GM23338 (cell line): ENCODE results near the gene HDAC11. TPM values are rescaled to one million over a fixed set of nuclear protein-coding genes. Genes with fewer than 3 reads are reported as not detected.
A peak's percentile ranks its signal among the peaks of the same experiment; 100 is the strongest.

Source experiments
- ATAC-seq: fragments of 200-7000 bp; cut with Tn5 transposase; 3 replicates; pipeline ENCODE4 v1.9.1; 2020
- DNase-seq: peaks from one replicate; pipeline ENCODE4 v3.0.0-alpha.2; 2015; ENCODE audit warnings: low spot score
- H2AFZ ChIP-seq: fragments of 200-600 bp; sonication (generic); 2 replicates; pipeline ENCODE4 v1.8.0; 2016; ENCODE audit warnings: antibody characterized with exemption, mild to moderate bottlenecking, moderate library complexity
- H3F3A ChIP-seq: fragments of 200-600 bp; sonication (generic); replicated peaks from 2 replicates; pipeline ENCODE4 v1.8.0; 2017; ENCODE audit warnings: antibody characterized with exemption, mixed run types, low read depth
- H3K27ac ChIP-seq: fragments of 200-600 bp; sonication (generic); 2 replicates; pipeline ENCODE4 v1.6.1; 2016; ENCODE audit warnings: low read depth
- H3K27me3 ChIP-seq: fragments of 200-600 bp; sonication (generic); 2 replicates; pipeline ENCODE4 v1.8.0; 2016; ENCODE audit warnings: mild to moderate bottlenecking, mixed run types, moderate library complexity; ENCODE audit not compliant: insufficient read depth
- H3K36me3 ChIP-seq: fragments of 200-600 bp; sonication (generic); 2 replicates; pipeline ENCODE4 v1.8.0; 2016; ENCODE audit warnings: mild to moderate bottlenecking; ENCODE audit not compliant: insufficient read depth
- H3K4me1 ChIP-seq: fragments of 200-600 bp; sonication (generic); 2 replicates; pipeline ENCODE4 v1.8.0; 2016; ENCODE audit warnings: mild to moderate bottlenecking, moderate library complexity; ENCODE audit not compliant: insufficient read depth
- H3K4me2 ChIP-seq: fragments of 200-600 bp; sonication (generic); 2 replicates; pipeline ENCODE4 v1.7.1; 2017; ENCODE audit warnings: mixed run types
- H3K4me3 ChIP-seq: fragments of 200-600 bp; sonication (generic); 2 replicates; pipeline ENCODE4 v1.6.1; 2016; ENCODE audit warnings: mixed run types
- H3K79me2 ChIP-seq: fragments of 200-600 bp; sonication (generic); replicated peaks from 2 replicates; pipeline ENCODE4 v1.8.0; 2017; ENCODE audit warnings: mild to moderate bottlenecking; ENCODE audit not compliant: insufficient read depth
- H3K9me2 ChIP-seq: fragments of 200-600 bp; sonication (generic); 2 replicates; pipeline ENCODE4 v1.8.0; 2017; ENCODE audit not compliant: insufficient read depth
- H4K20me1 ChIP-seq: fragments of 200-600 bp; sonication (generic); replicated peaks from 2 replicates; pipeline ENCODE4 v1.8.0; 2017; ENCODE audit warnings: mild to moderate bottlenecking; ENCODE audit not compliant: insufficient read depth
- H3K27ac Mint-ChIP-seq: 2 replicates; pipeline ENCODE4 v1.8.0; 2020; ENCODE audit warnings: inconsistent platforms, mild to moderate bottlenecking, moderate library complexity, mixed read lengths
- H3K27me3 Mint-ChIP-seq: 3 replicates; pipeline ENCODE4 v1.8.0; 2022; ENCODE audit warnings: low read depth, mild to moderate bottlenecking, moderate library complexity, mixed read lengths, inconsistent platforms; ENCODE audit not compliant: insufficient read depth, poor library complexity
- H3K36me3 Mint-ChIP-seq: 3 replicates; pipeline ENCODE4 v1.8.0; 2021; ENCODE audit warnings: low read depth, mild to moderate bottlenecking, inconsistent platforms, moderate library complexity, mixed read lengths
- H3K4me1 Mint-ChIP-seq: 3 replicates; pipeline ENCODE4 v1.8.0; 2020; ENCODE audit warnings: mild to moderate bottlenecking, inconsistent platforms, mixed read lengths
- H3K4me3 Mint-ChIP-seq: 3 replicates; pipeline ENCODE4 v1.8.0; 2021; ENCODE audit warnings: moderate library complexity, mild to moderate bottlenecking, inconsistent platforms, mixed read lengths
- H3K9me3 Mint-ChIP-seq: 3 replicates; pipeline ENCODE4 v1.8.0; 2020; ENCODE audit warnings: moderate library complexity, mild to moderate bottlenecking, inconsistent platforms, mixed read lengths
- CREB1 ChIP-seq: fragments of 250-450 bp; sonication (Bioruptor Pico); IDR thresholded peaks from 2 replicates; pipeline ENCODE4 v1.5.0; 2020; ENCODE audit warnings: low read depth, mild to moderate bottlenecking, moderate library complexity
- EZH2 ChIP-seq: fragments of 200-600 bp; sonication (generic); IDR thresholded peaks from one replicate; pipeline ENCODE4 v1.8.0; 2017; ENCODE audit warnings: antibody characterized with exemption, mild to moderate bottlenecking, low read depth; ENCODE audit not compliant: unreplicated experiment
- EZH2phosphoT487 ChIP-seq: fragments of 200-600 bp; sonication (generic); IDR thresholded peaks from one replicate; pipeline ENCODE4 v1.8.1; 2018; ENCODE audit warnings: antibody characterized with exemption; ENCODE audit not compliant: unreplicated experiment
- JUNB ChIP-seq: IDR thresholded peaks from one replicate; pipeline ENCODE4 v1.6.1; 2016; ENCODE audit warnings: antibody characterized with exemption; ENCODE audit not compliant: unreplicated experiment
- NANOG ChIP-seq: IDR thresholded peaks from 2 replicates; pipeline ENCODE4 v1.6.1; 2016; ENCODE audit warnings: antibody characterized with exemption, borderline replicate concordance
- POLR2AphosphoS5 ChIP-seq: IDR thresholded peaks from 2 replicates; pipeline ENCODE4 v1.6.1; 2016; ENCODE audit warnings: antibody characterized with exemption, low read depth
- STAT1 ChIP-seq: IDR thresholded peaks from one replicate; pipeline ENCODE4 v1.6.1; 2016; ENCODE audit warnings: antibody characterized with exemption; ENCODE audit not compliant: unreplicated experiment
- ZNF114 ChIP-seq: fragments of 250-450 bp; sonication (Bioruptor Pico); IDR thresholded peaks from 2 replicates; pipeline ENCODE4 v1.5.0; 2020; ENCODE audit warnings: mild to moderate bottlenecking, moderate library complexity
- polyA plus RNA-seq: library from polyadenylated mRNA; unstranded; fragments of >200 nt; fragmentation: Nextera tagmentation; extraction: Ambion mirVana; gene quantifications from 2 replicates; pipeline ENCODE4 v1.2.1, GENCODE V29; 2016
- total RNA-seq: library from RNA; depleted of rRNA; stranded (reverse); fragments of >200 nt; shearing (Covaris generic); gene quantifications from 2 replicates; pipeline ENCODE4 v1.2.3, GENCODE V29; 2014
- TF ChIP-seq, protein P1 (sequence below), 2 experiments: fragments of 200-600 bp in 1 of 2; sonication (generic) in 1 of 2; conservative IDR thresholded peaks; 2 replicates each; pipeline versions ENCODE4 v1.5.1 to v1.6.1; 2016 to 2017; ENCODE audit warnings: antibody characterized with exemption in 2 of 2, low read depth in 2 of 2, mild to moderate bottlenecking in 2 of 2, moderate library complexity in 1 of 2

Gene HDAC11
- total and polyA plus RNA-seq, 2 experiments from 2014 or later, result 5.4 to 15.8 TPM

DNA sequence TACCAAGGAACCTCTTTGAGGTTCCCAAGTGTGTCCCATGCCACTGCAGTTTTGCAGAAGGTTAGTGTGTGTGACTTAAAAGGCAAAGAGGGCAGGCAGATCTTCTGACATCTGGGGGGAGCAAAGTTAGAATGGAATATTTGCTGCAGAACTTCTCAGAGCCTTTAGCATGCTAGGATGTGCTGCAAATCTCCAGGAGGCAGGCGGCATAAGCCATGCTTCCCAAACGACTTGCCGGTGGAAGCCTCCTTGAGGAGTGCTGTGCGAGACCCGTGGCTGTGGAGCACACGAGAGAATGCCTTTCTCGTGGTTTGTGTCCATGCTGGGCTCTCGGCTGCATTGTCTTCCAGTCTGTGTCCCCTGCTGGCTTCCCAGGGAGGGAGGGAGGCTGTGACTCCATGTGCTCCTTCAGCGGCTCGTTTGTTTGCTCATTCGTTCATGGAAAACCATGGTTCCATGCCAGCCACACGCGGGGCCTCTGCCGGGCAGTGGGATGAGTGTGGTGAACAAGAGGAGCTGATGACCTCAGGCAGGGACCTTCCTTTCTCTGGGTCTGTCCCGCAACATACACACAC is 13.8 kb downstream of the HDAC11 start (continued):
- TF ChIP-seq NANOG, result no peak
- TF ChIP-seq ZNF114 (CRISPR knock-in tag), result no peak
- TF ChIP-seq EZH2, result no peak
- no peak for TF ChIP-seq EZH2phosphoT487
- TF ChIP-seq STAT1, result no peak
- TF ChIP-seq POLR2AphosphoS5, result no peak
- TF ChIP-seq, protein P1, sequence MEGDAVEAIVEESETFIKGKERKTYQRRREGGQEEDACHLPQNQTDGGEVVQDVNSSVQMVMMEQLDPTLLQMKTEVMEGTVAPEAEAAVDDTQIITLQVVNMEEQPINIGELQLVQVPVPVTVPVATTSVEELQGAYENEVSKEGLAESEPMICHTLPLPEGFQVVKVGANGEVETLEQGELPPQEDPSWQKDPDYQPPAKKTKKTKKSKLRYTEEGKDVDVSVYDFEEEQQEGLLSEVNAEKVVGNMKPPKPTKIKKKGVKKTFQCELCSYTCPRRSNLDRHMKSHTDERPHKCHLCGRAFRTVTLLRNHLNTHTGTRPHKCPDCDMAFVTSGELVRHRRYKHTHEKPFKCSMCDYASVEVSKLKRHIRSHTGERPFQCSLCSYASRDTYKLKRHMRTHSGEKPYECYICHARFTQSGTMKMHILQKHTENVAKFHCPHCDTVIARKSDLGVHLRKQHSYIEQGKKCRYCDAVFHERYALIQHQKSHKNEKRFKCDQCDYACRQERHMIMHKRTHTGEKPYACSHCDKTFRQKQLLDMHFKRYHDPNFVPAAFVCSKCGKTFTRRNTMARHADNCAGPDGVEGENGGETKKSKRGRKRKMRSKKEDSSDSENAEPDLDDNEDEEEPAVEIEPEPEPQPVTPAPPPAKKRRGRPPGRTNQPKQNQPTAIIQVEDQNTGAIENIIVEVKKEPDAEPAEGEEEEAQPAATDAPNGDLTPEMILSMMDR (conservative IDR thresholded peaks at IDR 0.05; ENCODE audit: low read depth in 2 of 2), result no peak
- TF ChIP-seq JUNB, result no peak

DNA sequence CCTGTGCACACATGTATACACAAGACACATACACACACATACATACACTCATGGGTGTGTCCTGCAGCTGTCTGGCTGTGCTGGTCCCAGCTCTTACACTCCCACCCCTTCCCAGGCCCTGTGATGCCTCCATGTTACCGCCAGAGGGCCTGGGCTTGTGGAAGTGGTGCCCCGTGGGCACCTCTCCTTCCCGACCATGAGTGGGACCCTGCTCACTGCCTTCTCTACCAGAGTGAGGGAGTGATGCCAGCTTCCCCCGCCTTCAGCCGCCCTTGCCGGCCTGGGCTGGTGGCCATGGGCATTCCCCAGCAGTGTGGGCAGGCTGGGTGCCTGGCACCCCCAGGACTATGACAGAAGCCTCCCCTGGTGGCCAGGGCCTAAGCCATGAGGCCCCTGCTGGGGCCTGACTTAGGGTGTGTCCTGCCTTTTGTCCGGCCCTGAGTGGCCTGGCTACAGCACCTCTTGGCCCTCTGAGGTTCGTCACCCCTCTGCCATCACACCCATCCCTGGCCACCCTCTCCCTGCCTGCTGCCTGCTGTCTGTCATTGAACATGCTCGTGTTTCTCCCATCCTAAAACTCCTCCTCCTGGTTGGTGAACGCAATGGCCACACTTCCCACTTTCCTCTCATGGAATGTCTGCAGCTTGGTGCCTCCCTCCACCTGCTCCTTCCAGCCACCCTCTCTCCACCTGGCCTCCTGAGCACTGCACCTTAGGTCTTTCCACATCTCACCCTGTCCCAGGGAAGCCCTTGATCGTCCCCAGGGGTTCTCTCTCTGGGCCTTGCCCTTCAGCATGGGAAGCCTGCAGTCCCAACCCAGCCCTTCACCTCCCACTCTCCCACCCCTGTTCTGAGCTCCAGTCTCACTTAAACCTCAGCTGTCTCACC is 14.6 kb downstream of the HDAC11 start:
- Mint-ChIP-seq H3K4me1 (peaks cover 7% of the 10 kb centered on the region), H3K27ac (0 out of 2 replicates have a peak overlapping the region, but pooled peaks have one; percentile 36), H3K4me3 (no peak overlapping the region), H3K9me3 (no peaks in the 10 kb centered on the region), H3K36me3 (no peaks in the 10 kb centered on the region), H3K27me3 (peaks cover 11% of the 10 kb centered on the region)
- no peaks in the 10 kb centered on the region for H3K36me3 ChIP-seq
- no peak for TF ChIP-seq CREB1 (CRISPR knock-in tag)
- TF ChIP-seq, protein P1 (conservative IDR thresholded peaks at IDR 0.05; ENCODE audit: low read depth in 2 of 2), result peak; percentile 67
- no peak for TF ChIP-seq POLR2AphosphoS5
- no peak for TF ChIP-seq ZNF114 (CRISPR knock-in tag)
- TF ChIP-seq JUNB, result no peak
- H3K4me3 ChIP-seq, result no peak overlapping the region
- no peaks in the 10 kb centered on the region for H3K9me2 ChIP-seq
- no peak overlapping the region for H3K27ac ChIP-seq
- no peaks in the 10 kb centered on the region for H3K27me3 ChIP-seq
- no peaks in the 10 kb centered on the region for H4K20me1 ChIP-seq
- DNase-seq (peak; percentile 67), ATAC-seq (peak; percentile 78)
- no peaks in the 10 kb centered on the region for H3K79me2 ChIP-seq
- no peaks in the 10 kb centered on the region for H3F3A ChIP-seq
- no peak overlapping the region for H2AFZ ChIP-seq
- H3K4me1 ChIP-seq, result peaks cover 7% of the 10 kb centered on the region; the same call in 1 of the 2 replicates
- H3K4me2 ChIP-seq, result no peak overlapping the region
